ENCODE data around the gene SMOC2. TPM values are rescaled to one million over a fixed set of nuclear protein-coding genes. Genes with fewer than 3 reads are reported as not detected.

Gene SMOC2
- total RNA-seq, 1 experiment from 2014 or later, result 0.42 TPM

GRCh38 chr6:168433898-168434297 lies 7.1 kb upstream of the SMOC2 start:
- DNase-seq (ENCODE audit: low read depth, low spot score) (no peak), ATAC-seq (no peak)
- H3K4me2 ChIP-seq (ENCODE audit: low read length), result no peak overlapping the region
- H3K9me2 ChIP-seq (ENCODE audit: insufficient read depth), result no peaks in the 10 kb centered on the region
- TF ChIP-seq ELF1 (IDR thresholded peaks at IDR 0.05; ENCODE audit: borderline replicate concordance, low read depth), result no peak
- TF ChIP-seq SP1 (IDR thresholded peaks at IDR 0.05; ENCODE audit: low read depth), result no peak
- TF ChIP-seq CEBPB (IDR thresholded peaks at IDR 0.05; ENCODE audit: low read depth), result no peak
- TF ChIP-seq ATF3 (IDR thresholded peaks at IDR 0.05), result no peak
- no peak for TF ChIP-seq MAX (IDR thresholded peaks at IDR 0.05)
- no peak for TF ChIP-seq TCF7L2 (IDR thresholded peaks at IDR 0.05; ENCODE audit: borderline replicate concordance, extremely low read depth, insufficient read depth, insufficient read length)
- no peak for TF ChIP-seq EZH2phosphoT487 (IDR thresholded peaks at IDR 0.05; ENCODE audit: borderline replicate concordance)
- no peak for TF ChIP-seq POLR2A (IDR thresholded peaks at IDR 0.05; ENCODE audit: borderline replicate concordance, extremely low read depth, insufficient read depth, insufficient read length)
- TF ChIP-seq EZH2 (IDR thresholded peaks at IDR 0.05), result no peak
- no peak for TF ChIP-seq JUND (IDR thresholded peaks at IDR 0.05)
- no peak for TF ChIP-seq SRF (IDR thresholded peaks at IDR 0.05; ENCODE audit: low read depth)
- no peak for TF ChIP-seq YY1 (IDR thresholded peaks at IDR 0.05; ENCODE audit: extremely low read depth, insufficient replicate concordance, low read depth, low read length)
- TF ChIP-seq EGR1 (IDR thresholded peaks at IDR 0.05; ENCODE audit: low read depth), result no peak
- TF ChIP-seq, protein P1, sequence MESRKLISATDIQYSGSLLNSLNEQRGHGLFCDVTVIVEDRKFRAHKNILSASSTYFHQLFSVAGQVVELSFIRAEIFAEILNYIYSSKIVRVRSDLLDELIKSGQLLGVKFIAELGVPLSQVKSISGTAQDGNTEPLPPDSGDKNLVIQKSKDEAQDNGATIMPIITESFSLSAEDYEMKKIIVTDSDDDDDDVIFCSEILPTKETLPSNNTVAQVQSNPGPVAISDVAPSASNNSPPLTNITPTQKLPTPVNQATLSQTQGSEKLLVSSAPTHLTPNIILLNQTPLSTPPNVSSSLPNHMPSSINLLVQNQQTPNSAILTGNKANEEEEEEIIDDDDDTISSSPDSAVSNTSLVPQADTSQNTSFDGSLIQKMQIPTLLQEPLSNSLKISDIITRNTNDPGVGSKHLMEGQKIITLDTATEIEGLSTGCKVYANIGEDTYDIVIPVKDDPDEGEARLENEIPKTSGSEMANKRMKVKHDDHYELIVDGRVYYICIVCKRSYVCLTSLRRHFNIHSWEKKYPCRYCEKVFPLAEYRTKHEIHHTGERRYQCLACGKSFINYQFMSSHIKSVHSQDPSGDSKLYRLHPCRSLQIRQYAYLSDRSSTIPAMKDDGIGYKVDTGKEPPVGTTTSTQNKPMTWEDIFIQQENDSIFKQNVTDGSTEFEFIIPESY (IDR thresholded peaks at IDR 0.05; ENCODE audit: extremely low read depth, insufficient replicate concordance, low read length), result no peak
- TF ChIP-seq ZFX (IDR thresholded peaks at IDR 0.05), result no peak
- TF ChIP-seq FOSL1 (IDR thresholded peaks at IDR 0.05; ENCODE audit: low read depth), result no peak
- TF ChIP-seq POLR2AphosphoS5 (IDR thresholded peaks at IDR 0.05; ENCODE audit: low read depth, low read length), result no peak
- no peak for TF ChIP-seq REST (IDR thresholded peaks at IDR 0.05; ENCODE audit: low read depth)
- no peak for TF ChIP-seq ZNF274 (IDR thresholded peaks at IDR 0.05; ENCODE audit: low read depth, low read length)
- no peak for TF ChIP-seq RAD21 (IDR thresholded peaks at IDR 0.05; ENCODE audit: low read depth)
- H3K27me3 ChIP-seq (ENCODE audit: insufficient read depth, low read length), result peaks cover 42% of the 10 kb centered on the region
- ChIA-PET CTCF (no interaction called here), POLR2A (no interaction called here), RAD21 (ENCODE audit: low non-redundant PET in 1 of 2, low total read pairs in 2 of 2, uncharacterized antibody in 2 of 2, unreplicated experiment in 2 of 2) (no interaction called here)
- H3K79me2 ChIP-seq (ENCODE audit: insufficient read depth, low read length), result no peaks in the 10 kb centered on the region
- no peak overlapping the region for H3K27ac ChIP-seq (ENCODE audit: low read depth, low read length)
- H3K36me3 ChIP-seq (ENCODE audit: control insufficient read depth in 1 of 2, insufficient read depth in 2 of 2, low read length in 2 of 2), result no peaks in the 10 kb centered on the region
- H2AFZ ChIP-seq (ENCODE audit: low read depth, low read length, poor library complexity, severe bottlenecking), result no peak overlapping the region
- no peaks in the 10 kb centered on the region for H3K4me1 ChIP-seq (ENCODE audit: control insufficient read depth in 1 of 2, insufficient read depth in 2 of 2, low read length in 2 of 2)
- H3K4me3 ChIP-seq (replicated peaks in 1 of 2; ENCODE audit: low read depth in 1 of 2, low read length in 2 of 2), result no peak overlapping the region
- no TSS peak for BruUV-seq (replicated peaks)
- no peak overlapping the region for H3K9ac ChIP-seq (ENCODE audit: low read length)
- H4K20me1 ChIP-seq (ENCODE audit: insufficient read depth), result no peaks in the 10 kb centered on the region
- intact Hi-C loops (cut with micrococcal nuclease), result no loop called here
- no peaks in the 10 kb centered on the region for H3K9me3 ChIP-seq (ENCODE audit: control insufficient read depth in 1 of 2, insufficient read depth in 1 of 2, low read depth in 1 of 2, low read length in 2 of 2)
